Chondrocyte (in vitro differentiated cells): ENCODE data around the gene TBC1D17. TPM values are rescaled to one million over a fixed set of nuclear protein-coding genes. Genes with fewer than 3 reads are reported as not detected.

Experiments
- DNase-seq: peaks from one replicate; pipeline ENCODE4 v3.0.0; 2021; ENCODE audit warnings: mixed read lengths, low spot score
- H3K27ac Mint-ChIP-seq: one replicate; pipeline ENCODE4 v1.8.0; 2021; ENCODE audit warnings: mild to moderate bottlenecking, moderate library complexity, mixed read lengths; ENCODE audit not compliant: unreplicated experiment
- H3K27me3 Mint-ChIP-seq: 2 replicates; pipeline ENCODE4 v1.8.0; 2021; ENCODE audit warnings: low read depth, mixed read lengths
- H3K36me3 Mint-ChIP-seq: 2 replicates; pipeline ENCODE4 v1.8.0; 2021; ENCODE audit warnings: low read depth, mixed read lengths
- H3K4me1 Mint-ChIP-seq: 2 replicates; pipeline ENCODE4 v1.8.0; 2021; ENCODE audit warnings: low read depth, mild to moderate bottlenecking, mixed read lengths
- H3K4me3 Mint-ChIP-seq: one replicate; pipeline ENCODE4 v1.8.0; 2021; ENCODE audit warnings: mild to moderate bottlenecking, moderate library complexity, mixed read lengths; ENCODE audit not compliant: unreplicated experiment
- H3K9me3 Mint-ChIP-seq: 2 replicates; pipeline ENCODE4 v1.8.0; 2021; ENCODE audit warnings: low read depth, mixed read lengths
- CTCF ChIP-seq: fragments of 200-600 bp; sonication (generic); IDR thresholded peaks from 2 replicates; pipeline ENCODE4 v1.5.0; 2021; ENCODE audit warnings: antibody characterized with exemption, mild to moderate bottlenecking, moderate library complexity
- total RNA-seq: library from RNA; stranded (reverse); gene quantifications from 3 replicates; pipeline ENCODE4 v1.2.1, GENCODE V29; 2021

The TBC1D17 gene
- total RNA-seq, 1 donor from 2014 or later: 44.8 TPM

GRCh38 chr19:49911381-49912145 lies 34.1 kb downstream of the TBC1D17 start:
- Mint-ChIP-seq H3K36me3 (peaks cover 20% of the 10 kb centered on the region), H3K27ac (peak overlapping the region; percentile 57), H3K4me3 (no peak overlapping the region), H3K4me1 (peaks cover 11% of the 10 kb centered on the region), H3K9me3 (peaks cover 4% of the 10 kb centered on the region), H3K27me3 (no peaks in the 10 kb centered on the region)
- TF ChIP-seq CTCF: no peak
- no peak for DNase-seq

- H3K9me3 Mint-ChIP-seq: peaks cover 4% of the 10 kb centered on the region
- peak overlapping the region; percentile 41 for H3K27ac Mint-ChIP-seq
- no peak overlapping the region for H3K4me3 Mint-ChIP-seq
- peaks cover 11% of the 10 kb centered on the region for H3K4me1 Mint-ChIP-seq
- H3K36me3 Mint-ChIP-seq: peaks cover 18% of the 10 kb centered on the region
- no peaks in the 10 kb centered on the region for H3K27me3 Mint-ChIP-seq
- no peak for DNase-seq
- TF ChIP-seq CTCF: no peak
Measured at GRCh38 chr19:49912965-49913685, 35.6 kb downstream of the TBC1D17 start.

- Mint-ChIP-seq H3K4me1 (peaks cover 11% of the 10 kb centered on the region), H3K27ac (no peak overlapping the region), H3K36me3 (peaks cover 13% of the 10 kb centered on the region), H3K27me3 (no peaks in the 10 kb centered on the region), H3K9me3 (peaks cover 4% of the 10 kb centered on the region), H3K4me3 (no peak overlapping the region)
- DNase-seq: no peak
- no peak for TF ChIP-seq CTCF
Measured at GRCh38 chr19:49913720-49914119, 36.2 kb downstream of the TBC1D17 start.

GRCh38 chr19:49915271-49915670 lies 37.8 kb downstream of the TBC1D17 start:
- peaks cover 13% of the 10 kb centered on the region for H3K36me3 Mint-ChIP-seq
- peak; percentile 19 for TF ChIP-seq CTCF
- H3K27ac Mint-ChIP-seq: no peak overlapping the region
- peaks cover 4% of the 10 kb centered on the region for H3K9me3 Mint-ChIP-seq
- no peak for DNase-seq
- no peaks in the 10 kb centered on the region for H3K27me3 Mint-ChIP-seq
- H3K4me3 Mint-ChIP-seq: no peak overlapping the region
- H3K4me1 Mint-ChIP-seq: peaks cover 11% of the 10 kb centered on the region

GRCh38 chr19:49916839-49917733 lies 39.6 kb downstream of the TBC1D17 start:
- H3K9me3 Mint-ChIP-seq: peaks cover 4% of the 10 kb centered on the region
- H3K27ac Mint-ChIP-seq: no peak overlapping the region
- TF ChIP-seq CTCF: peak; percentile 49
- no peak for DNase-seq
- peaks cover 14% of the 10 kb centered on the region for H3K36me3 Mint-ChIP-seq
- H3K4me1 Mint-ChIP-seq: peaks cover 4% of the 10 kb centered on the region
- H3K27me3 Mint-ChIP-seq: no peaks in the 10 kb centered on the region
- no peak overlapping the region for H3K4me3 Mint-ChIP-seq
